ENCODE data around the gene ASXL2. TPM values are rescaled to one million over a fixed set of nuclear protein-coding genes. Genes with fewer than 3 reads are reported as not detected.

The ASXL2 gene
- total RNA-seq, 1 experiment from 2014 or later, result 37.8 TPM

DNA sequence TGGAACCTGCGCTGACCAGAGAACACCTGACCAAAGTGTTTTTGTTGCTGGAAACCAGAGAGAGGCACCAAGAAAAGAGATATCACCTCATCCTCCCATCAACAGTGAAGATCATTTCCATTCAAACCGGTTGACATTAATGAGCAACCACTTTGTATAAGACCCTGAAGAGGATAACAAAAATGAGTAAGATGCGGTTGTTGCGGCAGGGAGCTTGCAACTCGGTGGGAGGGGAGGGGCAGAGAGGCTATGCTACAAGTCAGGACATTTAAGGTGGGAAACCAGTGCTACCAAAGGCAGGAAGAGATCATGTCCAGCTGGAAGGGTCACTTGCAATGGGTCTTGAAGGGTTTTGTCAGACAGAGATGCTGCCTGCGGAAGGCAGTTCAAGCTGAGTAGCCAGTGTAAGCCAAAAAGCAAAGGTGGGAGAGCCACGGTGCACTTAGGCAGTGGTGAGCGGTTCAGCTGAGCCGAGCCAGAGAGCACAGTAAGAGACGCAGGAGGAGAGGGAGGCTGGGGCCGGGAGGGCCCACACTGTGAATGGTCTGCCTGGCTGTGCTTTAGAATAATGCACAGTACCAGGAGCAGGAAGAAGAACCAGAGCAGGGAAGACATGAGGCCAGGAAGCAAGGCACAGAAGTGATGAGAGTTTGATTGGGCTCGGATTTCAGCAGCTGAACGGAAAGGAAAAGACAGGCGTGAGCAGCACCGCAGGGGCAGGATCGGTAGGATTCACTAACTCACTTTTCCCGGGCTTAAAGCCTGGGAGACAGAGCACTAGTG, 180.5 kb downstream of the ASXL2 start (continued):
- TF ChIP-seq, protein P1, sequence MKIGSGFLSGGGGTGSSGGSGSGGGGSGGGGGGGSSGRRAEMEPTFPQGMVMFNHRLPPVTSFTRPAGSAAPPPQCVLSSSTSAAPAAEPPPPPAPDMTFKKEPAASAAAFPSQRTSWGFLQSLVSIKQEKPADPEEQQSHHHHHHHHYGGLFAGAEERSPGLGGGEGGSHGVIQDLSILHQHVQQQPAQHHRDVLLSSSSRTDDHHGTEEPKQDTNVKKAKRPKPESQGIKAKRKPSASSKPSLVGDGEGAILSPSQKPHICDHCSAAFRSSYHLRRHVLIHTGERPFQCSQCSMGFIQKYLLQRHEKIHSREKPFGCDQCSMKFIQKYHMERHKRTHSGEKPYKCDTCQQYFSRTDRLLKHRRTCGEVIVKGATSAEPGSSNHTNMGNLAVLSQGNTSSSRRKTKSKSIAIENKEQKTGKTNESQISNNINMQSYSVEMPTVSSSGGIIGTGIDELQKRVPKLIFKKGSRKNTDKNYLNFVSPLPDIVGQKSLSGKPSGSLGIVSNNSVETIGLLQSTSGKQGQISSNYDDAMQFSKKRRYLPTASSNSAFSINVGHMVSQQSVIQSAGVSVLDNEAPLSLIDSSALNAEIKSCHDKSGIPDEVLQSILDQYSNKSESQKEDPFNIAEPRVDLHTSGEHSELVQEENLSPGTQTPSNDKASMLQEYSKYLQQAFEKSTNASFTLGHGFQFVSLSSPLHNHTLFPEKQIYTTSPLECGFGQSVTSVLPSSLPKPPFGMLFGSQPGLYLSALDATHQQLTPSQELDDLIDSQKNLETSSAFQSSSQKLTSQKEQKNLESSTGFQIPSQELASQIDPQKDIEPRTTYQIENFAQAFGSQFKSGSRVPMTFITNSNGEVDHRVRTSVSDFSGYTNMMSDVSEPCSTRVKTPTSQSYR (CRISPR knock-in tag; IDR thresholded peaks at IDR 0.05), result no peak
- TF ChIP-seq ATF1 (CRISPR knock-in tag; IDR thresholded peaks at IDR 0.05) (no peak), TEAD1 (CRISPR knock-in tag; IDR thresholded peaks at IDR 0.05) (no peak), ELF4 (CRISPR knock-in tag; IDR thresholded peaks at IDR 0.05; ENCODE audit: low read depth) (no peak), ZNF317 (CRISPR knock-in tag; IDR thresholded peaks at IDR 0.05; ENCODE audit: borderline replicate concordance, low read depth) (no peak)
- TF ChIP-seq, protein P2, sequence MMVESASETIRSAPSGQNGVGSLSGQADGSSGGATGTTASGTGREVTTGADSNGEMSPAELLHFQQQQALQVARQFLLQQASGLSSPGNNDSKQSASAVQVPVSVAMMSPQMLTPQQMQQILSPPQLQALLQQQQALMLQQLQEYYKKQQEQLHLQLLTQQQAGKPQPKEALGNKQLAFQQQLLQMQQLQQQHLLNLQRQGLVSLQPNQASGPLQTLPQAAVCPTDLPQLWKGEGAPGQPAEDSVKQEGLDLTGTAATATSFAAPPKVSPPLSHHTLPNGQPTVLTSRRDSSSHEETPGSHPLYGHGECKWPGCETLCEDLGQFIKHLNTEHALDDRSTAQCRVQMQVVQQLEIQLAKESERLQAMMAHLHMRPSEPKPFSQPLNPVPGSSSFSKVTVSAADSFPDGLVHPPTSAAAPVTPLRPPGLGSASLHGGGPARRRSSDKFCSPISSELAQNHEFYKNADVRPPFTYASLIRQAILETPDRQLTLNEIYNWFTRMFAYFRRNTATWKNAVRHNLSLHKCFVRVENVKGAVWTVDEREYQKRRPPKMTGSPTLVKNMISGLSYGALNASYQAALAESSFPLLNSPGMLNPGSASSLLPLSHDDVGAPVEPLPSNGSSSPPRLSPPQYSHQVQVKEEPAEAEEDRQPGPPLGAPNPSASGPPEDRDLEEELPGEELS (CRISPR knock-in tag; IDR thresholded peaks at IDR 0.05), result no peak
- TF ChIP-seq, protein P3, sequence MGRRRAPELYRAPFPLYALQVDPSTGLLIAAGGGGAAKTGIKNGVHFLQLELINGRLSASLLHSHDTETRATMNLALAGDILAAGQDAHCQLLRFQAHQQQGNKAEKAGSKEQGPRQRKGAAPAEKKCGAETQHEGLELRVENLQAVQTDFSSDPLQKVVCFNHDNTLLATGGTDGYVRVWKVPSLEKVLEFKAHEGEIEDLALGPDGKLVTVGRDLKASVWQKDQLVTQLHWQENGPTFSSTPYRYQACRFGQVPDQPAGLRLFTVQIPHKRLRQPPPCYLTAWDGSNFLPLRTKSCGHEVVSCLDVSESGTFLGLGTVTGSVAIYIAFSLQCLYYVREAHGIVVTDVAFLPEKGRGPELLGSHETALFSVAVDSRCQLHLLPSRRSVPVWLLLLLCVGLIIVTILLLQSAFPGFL (CRISPR knock-in tag; IDR thresholded peaks at IDR 0.05; ENCODE audit: borderline replicate concordance), result no peak

DNA sequence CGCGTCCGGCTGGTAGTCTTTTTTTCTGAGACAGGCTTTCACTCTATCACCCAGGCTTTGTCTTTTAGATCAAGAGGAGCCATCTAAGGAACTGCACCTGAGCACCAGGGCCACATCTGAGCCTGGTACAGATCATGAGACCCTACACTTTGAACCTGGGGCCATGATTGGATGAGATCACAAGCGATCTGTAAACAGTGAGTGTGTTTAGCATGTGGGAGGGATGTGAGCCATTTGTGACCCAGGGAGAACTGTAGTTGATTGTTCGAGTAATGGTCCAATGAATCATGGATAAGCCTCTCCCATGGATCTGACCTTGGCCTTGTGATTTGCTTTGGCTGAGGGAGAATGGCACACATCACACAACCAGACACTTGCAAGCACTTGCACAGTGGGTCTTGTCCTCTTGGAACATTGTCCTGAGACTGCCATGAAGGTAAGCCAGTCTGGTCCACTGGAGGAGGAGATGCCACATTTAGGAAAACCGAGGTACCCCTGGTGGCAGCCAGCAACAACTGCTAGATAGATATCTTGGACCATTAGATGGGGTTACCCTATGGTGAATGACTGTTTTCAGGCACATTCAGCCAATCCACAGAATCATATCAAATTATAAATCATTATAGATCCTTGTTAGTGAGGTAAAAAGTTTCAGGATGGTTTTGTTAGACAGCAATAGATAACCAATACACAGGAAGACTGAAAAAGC, 185.4 kb downstream of the ASXL2 start:
- ChIA-PET POLR2A (interaction anchor here (0.7 kb wide), 1 partner anchor 43 kb away, joined by 6 read pairs; no protein-coding TSS in a partner anchor), CTCF (interaction anchor here (0.6 to 2.5 kb wide), 3 partner anchors 7 to 305 kb away, joined by 4 to 12 read pairs (median 6); no protein-coding TSS in a partner anchor)
- DNase-seq (ENCODE audit: low spot score) (no peak), ATAC-seq (peak; percentile 39)
- Mint-ChIP-seq H3K27ac (no peak overlapping the region), H3K4me1 (no peaks in the 10 kb centered on the region), H3K4me3 (no peak overlapping the region), H3K9me3 (no peaks in the 10 kb centered on the region), H3K27me3 (ENCODE audit: low read depth) (no peaks in the 10 kb centered on the region; the same call in 1 of the 2 replicates), H3K36me3 (no peaks in the 10 kb centered on the region)
- no peak for TF ChIP-seq MXD4 (CRISPR knock-in tag; IDR thresholded peaks at IDR 0.05; ENCODE audit: borderline replicate concordance)
- TF ChIP-seq, protein P4, sequence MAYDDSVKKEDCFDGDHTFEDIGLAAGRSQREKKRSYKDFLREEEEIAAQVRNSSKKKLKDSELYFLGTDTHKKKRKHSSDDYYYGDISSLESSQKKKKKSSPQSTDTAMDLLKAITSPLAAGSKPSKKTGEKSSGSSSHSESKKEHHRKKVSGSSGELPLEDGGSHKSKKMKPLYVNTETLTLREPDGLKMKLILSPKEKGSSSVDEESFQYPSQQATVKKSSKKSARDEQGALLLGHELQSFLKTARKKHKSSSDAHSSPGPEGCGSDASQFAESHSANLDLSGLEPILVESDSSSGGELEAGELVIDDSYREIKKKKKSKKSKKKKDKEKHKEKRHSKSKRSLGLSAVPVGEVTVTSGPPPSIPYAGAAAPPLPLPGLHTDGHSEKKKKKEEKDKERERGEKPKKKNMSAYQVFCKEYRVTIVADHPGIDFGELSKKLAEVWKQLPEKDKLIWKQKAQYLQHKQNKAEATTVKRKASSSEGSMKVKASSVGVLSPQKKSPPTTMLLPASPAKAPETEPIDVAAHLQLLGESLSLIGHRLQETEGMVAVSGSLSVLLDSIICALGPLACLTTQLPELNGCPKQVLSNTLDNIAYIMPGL (CRISPR knock-in tag; IDR thresholded peaks at IDR 0.05), result no peak
- no peak for TF ChIP-seq FOXK1 (CRISPR knock-in tag; IDR thresholded peaks at IDR 0.05)
- TF ChIP-seq, protein P5, sequence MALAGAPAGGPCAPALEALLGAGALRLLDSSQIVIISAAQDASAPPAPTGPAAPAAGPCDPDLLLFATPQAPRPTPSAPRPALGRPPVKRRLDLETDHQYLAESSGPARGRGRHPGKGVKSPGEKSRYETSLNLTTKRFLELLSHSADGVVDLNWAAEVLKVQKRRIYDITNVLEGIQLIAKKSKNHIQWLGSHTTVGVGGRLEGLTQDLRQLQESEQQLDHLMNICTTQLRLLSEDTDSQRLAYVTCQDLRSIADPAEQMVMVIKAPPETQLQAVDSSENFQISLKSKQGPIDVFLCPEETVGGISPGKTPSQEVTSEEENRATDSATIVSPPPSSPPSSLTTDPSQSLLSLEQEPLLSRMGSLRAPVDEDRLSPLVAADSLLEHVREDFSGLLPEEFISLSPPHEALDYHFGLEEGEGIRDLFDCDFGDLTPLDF (CRISPR knock-in tag; IDR thresholded peaks at IDR 0.05), result no peak
- TF ChIP-seq TP53 (CRISPR knock-in tag; IDR thresholded peaks at IDR 0.05), result no peak
- TF ChIP-seq FOXP1 (CRISPR knock-in tag; IDR thresholded peaks at IDR 0.05; ENCODE audit: borderline replicate concordance), result no peak
- no peak for TF ChIP-seq ZNF121 (CRISPR knock-in tag; IDR thresholded peaks at IDR 0.05)
- TF ChIP-seq, protein P6, sequence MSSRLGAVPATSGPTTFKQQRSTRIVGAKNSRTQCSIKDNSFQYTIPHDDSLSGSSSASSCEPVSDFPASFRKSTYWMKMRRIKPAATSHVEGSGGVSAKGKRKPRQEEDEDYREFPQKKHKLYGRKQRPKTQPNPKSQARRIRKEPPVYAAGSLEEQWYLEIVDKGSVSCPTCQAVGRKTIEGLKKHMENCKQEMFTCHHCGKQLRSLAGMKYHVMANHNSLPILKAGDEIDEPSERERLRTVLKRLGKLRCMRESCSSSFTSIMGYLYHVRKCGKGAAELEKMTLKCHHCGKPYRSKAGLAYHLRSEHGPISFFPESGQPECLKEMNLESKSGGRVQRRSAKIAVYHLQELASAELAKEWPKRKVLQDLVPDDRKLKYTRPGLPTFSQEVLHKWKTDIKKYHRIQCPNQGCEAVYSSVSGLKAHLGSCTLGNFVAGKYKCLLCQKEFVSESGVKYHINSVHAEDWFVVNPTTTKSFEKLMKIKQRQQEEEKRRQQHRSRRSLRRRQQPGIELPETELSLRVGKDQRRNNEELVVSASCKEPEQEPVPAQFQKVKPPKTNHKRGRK (CRISPR knock-in tag; IDR thresholded peaks at IDR 0.05; ENCODE audit: borderline replicate concordance), result no peak
- no peak for TF ChIP-seq KAT7 (CRISPR knock-in tag; IDR thresholded peaks at IDR 0.05; ENCODE audit: borderline replicate concordance)
- no peak for TF ChIP-seq FOXJ3 (CRISPR knock-in tag; IDR thresholded peaks at IDR 0.05; ENCODE audit: borderline replicate concordance)
- TF ChIP-seq GRHL2 (CRISPR knock-in tag; IDR thresholded peaks at IDR 0.05; ENCODE audit: insufficient replicate concordance, severe bottlenecking), result no peak
- TF ChIP-seq, protein P7, sequence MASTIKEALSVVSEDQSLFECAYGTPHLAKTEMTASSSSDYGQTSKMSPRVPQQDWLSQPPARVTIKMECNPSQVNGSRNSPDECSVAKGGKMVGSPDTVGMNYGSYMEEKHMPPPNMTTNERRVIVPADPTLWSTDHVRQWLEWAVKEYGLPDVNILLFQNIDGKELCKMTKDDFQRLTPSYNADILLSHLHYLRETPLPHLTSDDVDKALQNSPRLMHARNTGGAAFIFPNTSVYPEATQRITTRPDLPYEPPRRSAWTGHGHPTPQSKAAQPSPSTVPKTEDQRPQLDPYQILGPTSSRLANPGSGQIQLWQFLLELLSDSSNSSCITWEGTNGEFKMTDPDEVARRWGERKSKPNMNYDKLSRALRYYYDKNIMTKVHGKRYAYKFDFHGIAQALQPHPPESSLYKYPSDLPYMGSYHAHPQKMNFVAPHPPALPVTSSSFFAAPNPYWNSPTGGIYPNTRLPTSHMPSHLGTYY (CRISPR knock-in tag; IDR thresholded peaks at IDR 0.05), result no peak
- TF ChIP-seq, protein P8, sequence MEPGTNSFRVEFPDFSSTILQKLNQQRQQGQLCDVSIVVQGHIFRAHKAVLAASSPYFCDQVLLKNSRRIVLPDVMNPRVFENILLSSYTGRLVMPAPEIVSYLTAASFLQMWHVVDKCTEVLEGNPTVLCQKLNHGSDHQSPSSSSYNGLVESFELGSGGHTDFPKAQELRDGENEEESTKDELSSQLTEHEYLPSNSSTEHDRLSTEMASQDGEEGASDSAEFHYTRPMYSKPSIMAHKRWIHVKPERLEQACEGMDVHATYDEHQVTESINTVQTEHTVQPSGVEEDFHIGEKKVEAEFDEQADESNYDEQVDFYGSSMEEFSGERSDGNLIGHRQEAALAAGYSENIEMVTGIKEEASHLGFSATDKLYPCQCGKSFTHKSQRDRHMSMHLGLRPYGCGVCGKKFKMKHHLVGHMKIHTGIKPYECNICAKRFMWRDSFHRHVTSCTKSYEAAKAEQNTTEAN (CRISPR knock-in tag; IDR thresholded peaks at IDR 0.05), result no peak

Measured in WTC11 (cell line).